HepG2 (cell line): ENCODE data around the gene SRSF12. TPM values are rescaled to one million over a fixed set of nuclear protein-coding genes. Genes with fewer than 3 reads are reported as not detected.

Experiments
- ATAC-seq: fragments of 200-7000 bp; cut with Tn5 transposase; 3 replicates; pipeline ENCODE4 v1.9.1; 2020; ENCODE audit warnings: mild to moderate bottlenecking, moderate library complexity
- BruUV-seq: library from RNA; stranded (reverse); fragments of 400-500 nt; replicated peaks from 2 replicates; lab custom pipeline; 2021; lab: Mats Ljungman, UMichigan
- CTCF ChIA-PET: fragments of 300-600 bp; formaldehyde crosslinking; extraction: SDS; loops from one replicate; lab custom pipeline; 2021; ENCODE audit warnings: low total read pairs, inconsistent platforms, low intra/inter-chr PET ratio; lab: Yijun Ruan, JAX
- POLR2A ChIA-PET: fragments of 350-600 bp; sonication (Branson Sonifier 250); formaldehyde crosslinking; loops from one replicate; lab custom pipeline; 2020; ENCODE audit warnings: antibody characterized with exemption, inconsistent platforms; lab: Yijun Ruan, JAX
- DNase-seq: peaks from one replicate; pipeline ENCODE4 v3.0.0-alpha.2; 2015; ENCODE audit warnings: low spot score
- FAIRE-seq: peaks from 3 replicates; lab custom pipeline; 2011; peaks lifted over from hg19 to GRCh38; lab: Jason Lieb, UNC
- H2AFZ ChIP-seq: one replicate; pipeline ENCODE4 v1.6.1; 2011; ENCODE audit warnings: low read length, inconsistent platforms
- H3K27ac ChIP-seq: fragments of 300-600 bp; 3 replicates; pipeline ENCODE4 v1.8.0; 2011; ENCODE audit warnings: mixed run types, mild to moderate bottlenecking, mixed read lengths, low read length, inconsistent platforms; ENCODE audit not compliant: insufficient read depth; ENCODE audit errors: extremely low read length
- H3K27me3 ChIP-seq, 2 experiments: fragments of 200-600 bp in 1 of 2; 2 replicates in 1 of 2; 3 replicates in 1 of 2; pipeline versions ENCODE4 v1.6.0 to v1.8.0; 2011; ENCODE audit warnings: low read length in 2 of 2, mild to moderate bottlenecking in 2 of 2, moderate library complexity in 2 of 2, inconsistent platforms in 1 of 2; ENCODE audit not compliant: insufficient read depth in 2 of 2, control insufficient read depth in 1 of 2
- H3K36me3 ChIP-seq, 2 experiments: fragments of 200-600 bp in 1 of 2; replicated peaks in 1 of 2; 2 replicates in 1 of 2; 3 replicates in 1 of 2; pipeline versions ENCODE4 v1.5.1 to v1.8.0; 2011; ENCODE audit warnings: low read length in 2 of 2, inconsistent platforms in 1 of 2; ENCODE audit not compliant: insufficient read depth in 2 of 2, control insufficient read depth in 1 of 2
- H3K4me1 ChIP-seq: 2 replicates; pipeline ENCODE4 v1.5.1; 2012; ENCODE audit warnings: low read length, inconsistent platforms; ENCODE audit not compliant: insufficient read depth
- H3K4me2 ChIP-seq: 2 replicates; pipeline ENCODE4 v1.6.0; 2011; ENCODE audit warnings: low read depth, low read length, inconsistent platforms
- H3K4me3 ChIP-seq, 3 experiments: fragments of 200-600 bp in 1 of 3; sonication (generic), shearing (Covaris generic) in 1 of 3; replicated peaks in 1 of 3; 2 replicates each; pipeline ENCODE4 v1.5.1; 2011 to 2016; ENCODE audit warnings: low read length in 3 of 3, inconsistent platforms in 2 of 3, low read depth in 2 of 3, mild to moderate bottlenecking in 2 of 3, control low read depth in 1 of 3, mixed read lengths in 1 of 3; ENCODE audit not compliant: insufficient read depth in 1 of 3
- H3K79me2 ChIP-seq: one replicate; pipeline ENCODE4 v1.6.1; 2011; ENCODE audit warnings: low read length, inconsistent platforms; ENCODE audit not compliant: insufficient read depth
- H3K9ac ChIP-seq: 2 replicates; pipeline ENCODE4 v1.6.0; 2011; ENCODE audit warnings: mild to moderate bottlenecking, low read depth, low read length, inconsistent platforms; ENCODE audit not compliant: insufficient read depth
- H3K9me3 ChIP-seq: 2 replicates; pipeline ENCODE4 v1.5.1; 2012; ENCODE audit warnings: mild to moderate bottlenecking, low read length
- H4K20me1 ChIP-seq: 2 replicates; pipeline ENCODE4 v1.6.0; 2011; ENCODE audit warnings: inconsistent platforms, mild to moderate bottlenecking, low read length, moderate library complexity; ENCODE audit not compliant: insufficient read depth
- MTF2 ChIP-seq: sonication (generic); formaldehyde crosslinking; IDR thresholded peaks from 2 replicates; pipeline ENCODE4 v1.5.0; 2020; ENCODE audit warnings: missing genetic modification reagents, borderline replicate concordance
- SALL1 ChIP-seq: sonication (generic); formaldehyde crosslinking; IDR thresholded peaks from 2 replicates; pipeline ENCODE4 v1.8.0; 2022; ENCODE audit warnings: mild to moderate bottlenecking, missing genetic modification reagents
- ZNF205 ChIP-seq: IDR thresholded peaks from 2 replicates; pipeline ENCODE4 v1.6.1; 2018; ENCODE audit warnings: missing biosample characterization, missing genetic modification reagents
- ZNF230 ChIP-seq: sonication (generic); formaldehyde crosslinking; IDR thresholded peaks from 2 replicates; pipeline ENCODE4 v1.4.0; 2020; ENCODE audit warnings: mild to moderate bottlenecking, missing genetic modification reagents
- ZSCAN20 ChIP-seq: sonication (generic); formaldehyde crosslinking; IDR thresholded peaks from 2 replicates; pipeline ENCODE4 v1.4.0; 2020; ENCODE audit warnings: missing genetic modification reagents, mild to moderate bottlenecking, borderline replicate concordance
- WGBS: methylation state at CpG from one replicate; pipeline ENCODE4 v1.1.6; 2017; ENCODE audit warnings: low lambda C conversion rate; 5-methylcytosine and 5-hydroxymethylcytosine counted together
- in situ Hi-C: cut with HindIII; loops from 2 replicates; pipeline ENCODE4 v1.10.0; 2017; ENCODE audit warnings: low pct_unique_long_range_greater_than_20kb; ENCODE audit not compliant: extremely low pct_ligation_motif_present
- intact Hi-C: fragments of 100-400 bp; cut with micrococcal nuclease; formaldehyde crosslinking; loops from one replicate; pipeline ENCODE4 v1.10.0; 2022; ENCODE audit not compliant: unreplicated experiment
- polyA plus RNA-seq, 8 experiments: library from polyadenylated mRNA; depleted of rRNA in 3 of 8; stranded (reverse) in 7 of 8; unstranded in 1 of 8; fragments of >200 nt; fragmentation: Illumina TruSeq in 4 of 8; extraction: Trizol in 4 of 8; gene quantifications; 2 replicates each; pipeline versions ENCODE4 v1.2.1 to v1.2.3, GENCODE V29; 2011 to 2016; ENCODE audit warnings: low read depth in 4 of 8, missing spikeins in 1 of 8, mixed read lengths in 1 of 8; ENCODE audit not compliant: insufficient read depth in 1 of 8
- total RNA-seq, 5 experiments: library from RNA; depleted of rRNA; stranded (reverse); fragments of >200 nt; fragmentation: Illumina TruSeq; extraction: Trizol; gene quantifications; 2 replicates each; pipeline ENCODE4 v1.2.3, GENCODE V29; 2016; ENCODE audit warnings: low read depth in 1 of 5
- TF ChIP-seq, protein P1 (sequence below): sonication (generic); formaldehyde crosslinking; IDR thresholded peaks from 2 replicates; pipeline ENCODE4 v1.4.0; 2020; ENCODE audit warnings: missing genetic modification reagents
- TF ChIP-seq, protein P2 (sequence below): sonication (generic); formaldehyde crosslinking; IDR thresholded peaks from 2 replicates; pipeline ENCODE4 v1.4.0; 2020; ENCODE audit warnings: missing genetic modification reagents
- TF ChIP-seq, protein P3 (sequence below): IDR thresholded peaks from 2 replicates; pipeline ENCODE4 v1.4.0; 2020; ENCODE audit warnings: mild to moderate bottlenecking, missing genetic modification reagents

Gene SRSF12
- total and polyA plus RNA-seq, 2 of the 13 experiments (the other 11 are each of a cell fraction or from before 2014, with no cell fraction given), result 1.7 to 1.9 TPM

- no peaks in the 10 kb centered on the region for H3K79me2 ChIP-seq
- intact Hi-C loops (loop anchor here (5.0 kb wide), 1 partner anchor 37 kb away; no protein-coding TSS in a partner anchor), in situ Hi-C loops (no loop called here)
- H3K4me1 ChIP-seq, result peaks cover 44% of the 10 kb centered on the region
- no peak overlapping the region for H3K4me3 ChIP-seq
- ATAC-seq, result no peak
- H3K4me2 ChIP-seq, result no peak overlapping the region
- H3K9me3 ChIP-seq, result no peaks in the 10 kb centered on the region
- no peak overlapping the region for H3K27ac ChIP-seq
- CTCF ChIA-PET, result no interaction called here
- H3K9ac ChIP-seq, result no peak overlapping the region
- no TSS peak for BruUV-seq
- H2AFZ ChIP-seq, result no peak overlapping the region
- FAIRE-seq, result no peak
- no peak for DNase-seq
- POLR2A ChIA-PET, result interaction anchor here (8.6 kb wide), 1 partner anchor 8 kb away, joined by 117 read pairs; the partner anchor contains the start of gene PNRC1
- H3K36me3 ChIP-seq, result no peaks in the 10 kb centered on the region
- no peaks in the 10 kb centered on the region for H3K27me3 ChIP-seq
- WGBS, result 89% methylated on average over 2 of the region's 2 CpGs
- TF ChIP-seq MTF2 (CRISPR knock-in tag) (no peak), ZSCAN20 (CRISPR knock-in tag) (no peak)
- no peaks in the 10 kb centered on the region for H4K20me1 ChIP-seq
Measured at GRCh38 chr6:89073840-89074239, 44.0 kb downstream of the SRSF12 start.

- POLR2A ChIA-PET, result interaction anchor here (0.6 to 8.6 kb wide), 4 partner anchors 9 to 37 kb away, joined by 3 to 117 read pairs (median 4); partner anchors contain the start of gene PNRC1
- no TSS peak for BruUV-seq
- DNase-seq, result peak; percentile 57
- intact Hi-C loops (loop anchor here (5.0 kb wide), 1 partner anchor 36 kb away; no protein-coding TSS in a partner anchor), in situ Hi-C loops (no loop called here)
- H4K20me1 ChIP-seq, result no peaks in the 10 kb centered on the region
- peak overlapping the region in 2 of 3 experiments; percentile 1 to 38; a peak in 3 of 6 replicates for H3K4me3 ChIP-seq
- H3K9me3 ChIP-seq, result no peaks in the 10 kb centered on the region
- peak overlapping the region; percentile 30; the same call in 1 of the 2 replicates for H3K9ac ChIP-seq
- H3K4me2 ChIP-seq, result peak overlapping the region; percentile 73
- no peaks in the 10 kb centered on the region for H3K27me3 ChIP-seq
- CTCF ChIA-PET, result no interaction called here
- peak overlapping the region; percentile 25 for H2AFZ ChIP-seq
- ATAC-seq, result peak; percentile 73
- no peak overlapping the region for H3K27ac ChIP-seq
- peak; percentile 77 for FAIRE-seq
- H3K36me3 ChIP-seq, result no peaks in the 10 kb centered on the region
- 8% methylated on average over 4 of the region's 4 CpGs for WGBS
- H3K4me1 ChIP-seq, result peaks cover 48% of the 10 kb centered on the region
- no peaks in the 10 kb centered on the region for H3K79me2 ChIP-seq
- TF ChIP-seq, protein P1, sequence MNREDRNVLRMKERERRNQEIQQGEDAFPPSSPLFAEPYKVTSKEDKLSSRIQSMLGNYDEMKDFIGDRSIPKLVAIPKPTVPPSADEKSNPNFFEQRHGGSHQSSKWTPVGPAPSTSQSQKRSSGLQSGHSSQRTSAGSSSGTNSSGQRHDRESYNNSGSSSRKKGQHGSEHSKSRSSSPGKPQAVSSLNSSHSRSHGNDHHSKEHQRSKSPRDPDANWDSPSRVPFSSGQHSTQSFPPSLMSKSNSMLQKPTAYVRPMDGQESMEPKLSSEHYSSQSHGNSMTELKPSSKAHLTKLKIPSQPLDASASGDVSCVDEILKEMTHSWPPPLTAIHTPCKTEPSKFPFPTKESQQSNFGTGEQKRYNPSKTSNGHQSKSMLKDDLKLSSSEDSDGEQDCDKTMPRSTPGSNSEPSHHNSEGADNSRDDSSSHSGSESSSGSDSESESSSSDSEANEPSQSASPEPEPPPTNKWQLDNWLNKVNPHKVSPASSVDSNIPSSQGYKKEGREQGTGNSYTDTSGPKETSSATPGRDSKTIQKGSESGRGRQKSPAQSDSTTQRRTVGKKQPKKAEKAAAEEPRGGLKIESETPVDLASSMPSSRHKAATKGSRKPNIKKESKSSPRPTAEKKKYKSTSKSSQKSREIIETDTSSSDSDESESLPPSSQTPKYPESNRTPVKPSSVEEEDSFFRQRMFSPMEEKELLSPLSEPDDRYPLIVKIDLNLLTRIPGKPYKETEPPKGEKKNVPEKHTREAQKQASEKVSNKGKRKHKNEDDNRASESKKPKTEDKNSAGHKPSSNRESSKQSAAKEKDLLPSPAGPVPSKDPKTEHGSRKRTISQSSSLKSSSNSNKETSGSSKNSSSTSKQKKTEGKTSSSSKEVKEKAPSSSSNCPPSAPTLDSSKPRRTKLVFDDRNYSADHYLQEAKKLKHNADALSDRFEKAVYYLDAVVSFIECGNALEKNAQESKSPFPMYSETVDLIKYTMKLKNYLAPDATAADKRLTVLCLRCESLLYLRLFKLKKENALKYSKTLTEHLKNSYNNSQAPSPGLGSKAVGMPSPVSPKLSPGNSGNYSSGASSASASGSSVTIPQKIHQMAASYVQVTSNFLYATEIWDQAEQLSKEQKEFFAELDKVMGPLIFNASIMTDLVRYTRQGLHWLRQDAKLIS, result no peak
- peak; percentile 16; the same call in 1 of the 2 replicates for TF ChIP-seq SALL1 (CRISPR knock-in tag)
- TF ChIP-seq, protein P2, sequence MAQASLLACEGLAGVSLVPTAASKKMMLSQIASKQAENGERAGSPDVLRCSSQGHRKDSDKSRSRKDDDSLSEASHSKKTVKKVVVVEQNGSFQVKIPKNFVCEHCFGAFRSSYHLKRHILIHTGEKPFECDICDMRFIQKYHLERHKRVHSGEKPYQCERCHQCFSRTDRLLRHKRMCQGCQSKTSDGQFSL, result 0 out of 2 replicates have a peak, but pooled peaks have one; percentile 34
- TF ChIP-seq ZNF230 (CRISPR knock-in tag), result no peak
- 0 out of 2 replicates have a peak, but pooled peaks have one; percentile 28 for TF ChIP-seq ZNF205 (CRISPR knock-in tag)
- TF ChIP-seq, protein P3, sequence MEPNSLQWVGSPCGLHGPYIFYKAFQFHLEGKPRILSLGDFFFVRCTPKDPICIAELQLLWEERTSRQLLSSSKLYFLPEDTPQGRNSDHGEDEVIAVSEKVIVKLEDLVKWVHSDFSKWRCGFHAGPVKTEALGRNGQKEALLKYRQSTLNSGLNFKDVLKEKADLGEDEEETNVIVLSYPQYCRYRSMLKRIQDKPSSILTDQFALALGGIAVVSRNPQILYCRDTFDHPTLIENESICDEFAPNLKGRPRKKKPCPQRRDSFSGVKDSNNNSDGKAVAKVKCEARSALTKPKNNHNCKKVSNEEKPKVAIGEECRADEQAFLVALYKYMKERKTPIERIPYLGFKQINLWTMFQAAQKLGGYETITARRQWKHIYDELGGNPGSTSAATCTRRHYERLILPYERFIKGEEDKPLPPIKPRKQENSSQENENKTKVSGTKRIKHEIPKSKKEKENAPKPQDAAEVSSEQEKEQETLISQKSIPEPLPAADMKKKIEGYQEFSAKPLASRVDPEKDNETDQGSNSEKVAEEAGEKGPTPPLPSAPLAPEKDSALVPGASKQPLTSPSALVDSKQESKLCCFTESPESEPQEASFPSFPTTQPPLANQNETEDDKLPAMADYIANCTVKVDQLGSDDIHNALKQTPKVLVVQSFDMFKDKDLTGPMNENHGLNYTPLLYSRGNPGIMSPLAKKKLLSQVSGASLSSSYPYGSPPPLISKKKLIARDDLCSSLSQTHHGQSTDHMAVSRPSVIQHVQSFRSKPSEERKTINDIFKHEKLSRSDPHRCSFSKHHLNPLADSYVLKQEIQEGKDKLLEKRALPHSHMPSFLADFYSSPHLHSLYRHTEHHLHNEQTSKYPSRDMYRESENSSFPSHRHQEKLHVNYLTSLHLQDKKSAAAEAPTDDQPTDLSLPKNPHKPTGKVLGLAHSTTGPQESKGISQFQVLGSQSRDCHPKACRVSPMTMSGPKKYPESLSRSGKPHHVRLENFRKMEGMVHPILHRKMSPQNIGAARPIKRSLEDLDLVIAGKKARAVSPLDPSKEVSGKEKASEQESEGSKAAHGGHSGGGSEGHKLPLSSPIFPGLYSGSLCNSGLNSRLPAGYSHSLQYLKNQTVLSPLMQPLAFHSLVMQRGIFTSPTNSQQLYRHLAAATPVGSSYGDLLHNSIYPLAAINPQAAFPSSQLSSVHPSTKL (CRISPR knock-in tag), result peak; percentile 47; the same call in 1 of the 2 replicates
Measured at GRCh38 chr6:89073014-89073620, 44.8 kb downstream of the SRSF12 start.
